Left lung (tissue), 10 donors: ENCODE measurements around the gene CFAP73. TPM values are rescaled to one million over a fixed set of nuclear protein-coding genes. Genes with fewer than 3 reads are reported as not detected.
"Not testable (repeated sequence)": the region's sequence is repeated elsewhere in the genome, so short reads cannot be mapped to it uniquely, and the experiment has no call there.

Experiments used
- ATAC-seq: fragments of 200-7000 bp; cut with Tn5 transposase; one replicate; pipeline ENCODE4 v1.9.1; 2020; ENCODE audit warnings: moderate library complexity
- DNase-seq, 4 donors: peaks; one replicate each; pipeline ENCODE4 v3.0.0-alpha.2; 2013 to 2020
- H3K27ac ChIP-seq, 2 donors: fragments of 200-600 bp; sonication (generic) in 1 of 2; one replicate each; pipeline versions ENCODE4 v1.5.0 to v1.8.0; 2020 to 2021
- H3K27me3 ChIP-seq, 2 donors: fragments of 200-600 bp; sonication (generic) in 1 of 2; one replicate each; pipeline versions ENCODE4 v1.5.0 to v1.8.0; 2020 to 2021
- H3K36me3 ChIP-seq, 2 donors: fragments of 200-600 bp; sonication (generic) in 1 of 2; one replicate each; pipeline versions ENCODE4 v1.5.0 to v1.8.0; 2020 to 2021
- H3K4me1 ChIP-seq, 2 donors: fragments of 200-600 bp; one replicate each; pipeline ENCODE4 v1.8.0; 2021
- H3K4me3 ChIP-seq, 2 donors: fragments of 200-600 bp; sonication (generic) in 1 of 2; one replicate each; pipeline versions ENCODE4 v1.5.0 to v1.8.0; 2020 to 2021; ENCODE audit warnings: mild to moderate bottlenecking in 1 of 2
- H3K9me3 ChIP-seq, 2 donors: fragments of 200-600 bp; sonication (generic) in 1 of 2; one replicate each; pipeline versions ENCODE4 v1.5.0 to v1.8.0; 2020 to 2021
- CTCF ChIP-seq, 2 donors: fragments of 200-600 bp; sonication (generic) in 1 of 2; IDR thresholded peaks; one replicate each; pipeline versions ENCODE4 v1.5.0 to v1.8.0; 2021; ENCODE audit warnings: antibody characterized with exemption in 2 of 2
- intact Hi-C, 2 donors: fragments of 100-400 bp; cut with DNase I; formaldehyde crosslinking; loops; one replicate each; pipeline versions ENCODE4 v1.11.2 to v1.14.2; 2022
- polyA plus RNA-seq, 6 donors: library from polyadenylated mRNA; unstranded; fragments of 120-200 nt; gene quantifications; one replicate each; pipeline ENCODE4 v1.2.1, GENCODE V29; 2013; ENCODE audit not compliant: insufficient read length in 6 of 6
- total RNA-seq, 2 donors: library from RNA; stranded (reverse); fragmentation: NEBNext Ultra II Directional; extraction: Animal tissue kit (Norgen Biotek cat#: 25700); gene quantifications; one replicate each; pipeline ENCODE4 v1.2.1, GENCODE V29; 2021
- donor health status: DM: no; HTN: yes; CAD: no.
- donor health status: DM: no; HTN: no; CAD: no.

CFAP73 gene
- total and polyA plus RNA-seq, 8 donors, result 0.66 to 5.4 (median 3.6) TPM; not detected in 1

- Histone ChIP-seq H3K4me3 (no peak overlapping the region), H3K9me3 (no peaks in the 10 kb centered on the region), H3K27ac (no peak overlapping the region), H3K36me3 (no peaks in the 10 kb centered on the region), H3K27me3 (no peaks in the 10 kb centered on the region), H3K4me1 (peaks cover 0 to 54% of the 10 kb centered on the region in 2 donors)
- intact Hi-C loops, result no loop called here
- DNase-seq (no peak), ATAC-seq (no peak)
- no peak for TF ChIP-seq CTCF (IDR thresholded peaks at IDR 0.05)
Measured at GRCh38 chr12:113202300-113203075, 53.0 kb downstream of the CFAP73 start.

- intact Hi-C loops, result no loop called here
- no peak for ATAC-seq
- Histone ChIP-seq H3K9me3 (no peaks in the 10 kb centered on the region), H3K4me1 (peaks cover 7 to 70% of the 10 kb centered on the region in 2 donors), H3K4me3 (no peak overlapping the region), H3K27me3 (no peaks in the 10 kb centered on the region), H3K36me3 (no peaks in the 10 kb centered on the region), H3K27ac (no peak overlapping the region)
- DNase-seq, result no peak
- TF ChIP-seq CTCF (IDR thresholded peaks at IDR 0.05), result no peak
Measured at GRCh38 chr12:113203852-113204760, 54.6 kb downstream of the CFAP73 start.

- Histone ChIP-seq H3K9me3 (no peaks in the 10 kb centered on the region), H3K4me3 (no peak overlapping the region), H3K4me1 (peaks cover 7 to 77% of the 10 kb centered on the region in 2 donors), H3K36me3 (no peaks in the 10 kb centered on the region), H3K27ac (no peak overlapping the region), H3K27me3 (no peaks in the 10 kb centered on the region)
- no peak for TF ChIP-seq CTCF (IDR thresholded peaks at IDR 0.05)
- DNase-seq (no peak), ATAC-seq (peak; percentile 3)
- intact Hi-C loops, result no loop called here
Measured at GRCh38 chr12:113204804-113205203, 55.3 kb downstream of the CFAP73 start.

- intact Hi-C loops, result not testable (repeated sequence)
Measured at GRCh38 chr12:113206802-113207201, 57.3 kb downstream of the CFAP73 start.

GRCh38 chr12:113207613-113208040, 58.1 kb downstream of the CFAP73 start:
- no peak for ATAC-seq
- no peak overlapping the region for H3K4me3 ChIP-seq
- no peaks in the 10 kb centered on the region for H3K27me3 ChIP-seq
- TF ChIP-seq CTCF (IDR thresholded peaks at IDR 0.05), result no peak
- intact Hi-C loops, result no loop called here
- H3K4me1 ChIP-seq, result peaks cover 7 to 77% of the 10 kb centered on the region in 2 donors
- DNase-seq, result no peak
- peak overlapping the region in 1 of 2 donors; percentile 82 for H3K27ac ChIP-seq
- no peaks in the 10 kb centered on the region for H3K36me3 ChIP-seq
- H3K9me3 ChIP-seq, result no peaks in the 10 kb centered on the region

More at GRCh38 chr12:113206802-113207201, 57.3 kb downstream of the CFAP73 start:
- H3K27ac ChIP-seq, H3K9me3 ChIP-seq, H3K4me3 ChIP-seq, DNase-seq, H3K36me3 ChIP-seq, ATAC-seq, H3K27me3 ChIP-seq: not testable (repeated sequence)
- H3K4me1 ChIP-seq, result peaks cover 7 to 76% of the 10 kb centered on the region in 2 donors
